HepG2 (cell line): Measurements from ENCODE around the gene ZNF264. TPM values are rescaled to one million over a fixed set of nuclear protein-coding genes. Genes with fewer than 3 reads are reported as not detected.
A peak's percentile ranks its signal among the peaks of the same experiment; 100 is the strongest.

Experiments used
- ATAC-seq: fragments of 200-7000 bp; cut with Tn5 transposase; 3 replicates; pipeline ENCODE4 v1.9.1; 2020; ENCODE audit warnings: mild to moderate bottlenecking, moderate library complexity
- BruUV-seq: library from RNA; stranded (reverse); fragments of 400-500 nt; replicated peaks from 2 replicates; lab custom pipeline; 2021; lab: Mats Ljungman, UMichigan
- CTCF ChIA-PET: fragments of 300-600 bp; formaldehyde crosslinking; extraction: SDS; loops from one replicate; lab custom pipeline; 2021; ENCODE audit warnings: low total read pairs, inconsistent platforms, low intra/inter-chr PET ratio; lab: Yijun Ruan, JAX
- POLR2A ChIA-PET: fragments of 350-600 bp; sonication (Branson Sonifier 250); formaldehyde crosslinking; loops from one replicate; lab custom pipeline; 2020; ENCODE audit warnings: antibody characterized with exemption, inconsistent platforms; lab: Yijun Ruan, JAX
- DNase-seq: peaks from one replicate; pipeline ENCODE4 v3.0.0-alpha.2; 2015; ENCODE audit warnings: low spot score
- FAIRE-seq: peaks from 3 replicates; lab custom pipeline; 2011; peaks lifted over from hg19 to GRCh38; lab: Jason Lieb, UNC
- H2AFZ ChIP-seq: one replicate; pipeline ENCODE4 v1.6.1; 2011; ENCODE audit warnings: low read length, inconsistent platforms
- H3K27ac ChIP-seq: fragments of 300-600 bp; 3 replicates; pipeline ENCODE4 v1.8.0; 2011; ENCODE audit warnings: mixed run types, mild to moderate bottlenecking, mixed read lengths, low read length, inconsistent platforms; ENCODE audit not compliant: insufficient read depth; ENCODE audit errors: extremely low read length
- H3K27me3 ChIP-seq, 2 experiments: fragments of 200-600 bp in 1 of 2; 2 replicates in 1 of 2; 3 replicates in 1 of 2; pipeline versions ENCODE4 v1.6.0 to v1.8.0; 2011; ENCODE audit warnings: low read length in 2 of 2, mild to moderate bottlenecking in 2 of 2, moderate library complexity in 2 of 2, inconsistent platforms in 1 of 2; ENCODE audit not compliant: insufficient read depth in 2 of 2, control insufficient read depth in 1 of 2
- H3K36me3 ChIP-seq, 2 experiments: fragments of 200-600 bp in 1 of 2; replicated peaks in 1 of 2; 2 replicates in 1 of 2; 3 replicates in 1 of 2; pipeline versions ENCODE4 v1.5.1 to v1.8.0; 2011; ENCODE audit warnings: low read length in 2 of 2, inconsistent platforms in 1 of 2; ENCODE audit not compliant: insufficient read depth in 2 of 2, control insufficient read depth in 1 of 2
- H3K4me1 ChIP-seq: 2 replicates; pipeline ENCODE4 v1.5.1; 2012; ENCODE audit warnings: low read length, inconsistent platforms; ENCODE audit not compliant: insufficient read depth
- H3K4me2 ChIP-seq: 2 replicates; pipeline ENCODE4 v1.6.0; 2011; ENCODE audit warnings: low read depth, low read length, inconsistent platforms
- H3K4me3 ChIP-seq, 3 experiments: fragments of 200-600 bp in 1 of 3; sonication (generic), shearing (Covaris generic) in 1 of 3; replicated peaks in 1 of 3; 2 replicates each; pipeline ENCODE4 v1.5.1; 2011 to 2016; ENCODE audit warnings: low read length in 3 of 3, inconsistent platforms in 2 of 3, low read depth in 2 of 3, mild to moderate bottlenecking in 2 of 3, control low read depth in 1 of 3, mixed read lengths in 1 of 3; ENCODE audit not compliant: insufficient read depth in 1 of 3
- H3K79me2 ChIP-seq: one replicate; pipeline ENCODE4 v1.6.1; 2011; ENCODE audit warnings: low read length, inconsistent platforms; ENCODE audit not compliant: insufficient read depth
- H3K9ac ChIP-seq: 2 replicates; pipeline ENCODE4 v1.6.0; 2011; ENCODE audit warnings: mild to moderate bottlenecking, low read depth, low read length, inconsistent platforms; ENCODE audit not compliant: insufficient read depth
- H3K9me3 ChIP-seq: 2 replicates; pipeline ENCODE4 v1.5.1; 2012; ENCODE audit warnings: mild to moderate bottlenecking, low read length
- H4K20me1 ChIP-seq: 2 replicates; pipeline ENCODE4 v1.6.0; 2011; ENCODE audit warnings: inconsistent platforms, mild to moderate bottlenecking, low read length, moderate library complexity; ENCODE audit not compliant: insufficient read depth
- ARID2 ChIP-seq: sonication (generic); formaldehyde crosslinking; IDR thresholded peaks from 2 replicates; pipeline ENCODE4 v1.8.1; 2022; ENCODE audit warnings: mild to moderate bottlenecking, missing genetic modification reagents, borderline replicate concordance
- HES4 ChIP-seq: sonication (generic); formaldehyde crosslinking; IDR thresholded peaks from 2 replicates; pipeline ENCODE4 v1.9.0; 2021; ENCODE audit warnings: mild to moderate bottlenecking, missing genetic modification reagents, borderline replicate concordance
- KDM3A ChIP-seq: IDR thresholded peaks from 2 replicates; pipeline ENCODE4 v1.6.1; 2018; ENCODE audit warnings: low read depth, missing compliant biosample characterization
- KLF12 ChIP-seq: sonication (generic); formaldehyde crosslinking; IDR thresholded peaks from 2 replicates; pipeline ENCODE4 v1.4.0; 2020; ENCODE audit warnings: missing genetic modification reagents, borderline replicate concordance
- TGIF2 ChIP-seq: IDR thresholded peaks from 2 replicates; pipeline ENCODE4 v1.6.1; 2016; ENCODE audit warnings: control low read depth, missing compliant biosample characterization
- THAP8 ChIP-seq: sonication (generic); formaldehyde crosslinking; IDR thresholded peaks from 2 replicates; pipeline ENCODE4 v1.5.1; 2020; ENCODE audit warnings: missing genetic modification reagents, mild to moderate bottlenecking, borderline replicate concordance
- TRAFD1 ChIP-seq: sonication (generic); formaldehyde crosslinking; IDR thresholded peaks from 2 replicates; pipeline ENCODE4 v1.5.1; 2020; ENCODE audit warnings: missing genetic modification reagents, mild to moderate bottlenecking, borderline replicate concordance
- ZFP82 ChIP-seq: sonication (generic); formaldehyde crosslinking; IDR thresholded peaks from 2 replicates; pipeline ENCODE4 v1.5.1; 2020; ENCODE audit warnings: mild to moderate bottlenecking, missing genetic modification reagents, borderline replicate concordance
- ZMYM2 ChIP-seq: sonication (generic); formaldehyde crosslinking; IDR thresholded peaks from 2 replicates; pipeline ENCODE4 v1.8.0; 2022; ENCODE audit warnings: mild to moderate bottlenecking, missing genetic modification reagents
- ZNF205 ChIP-seq: IDR thresholded peaks from 2 replicates; pipeline ENCODE4 v1.6.1; 2018; ENCODE audit warnings: missing biosample characterization, missing genetic modification reagents
- ZNF333 ChIP-seq: sonication (generic); formaldehyde crosslinking; IDR thresholded peaks from 2 replicates; pipeline ENCODE4 v1.4.0; 2020; ENCODE audit warnings: mild to moderate bottlenecking, missing genetic modification reagents, borderline replicate concordance
- ZNF512B ChIP-seq: sonication (generic); formaldehyde crosslinking; IDR thresholded peaks from 2 replicates; pipeline ENCODE4 v1.5.1; 2020; ENCODE audit warnings: missing genetic modification reagents, mild to moderate bottlenecking, borderline replicate concordance
- WGBS: methylation state at CpG from one replicate; pipeline ENCODE4 v1.1.6; 2017; ENCODE audit warnings: low lambda C conversion rate; 5-methylcytosine and 5-hydroxymethylcytosine counted together
- in situ Hi-C: cut with HindIII; loops from 2 replicates; pipeline ENCODE4 v1.10.0; 2017; ENCODE audit warnings: low pct_unique_long_range_greater_than_20kb; ENCODE audit not compliant: extremely low pct_ligation_motif_present
- intact Hi-C: fragments of 100-400 bp; cut with micrococcal nuclease; formaldehyde crosslinking; loops from one replicate; pipeline ENCODE4 v1.10.0; 2022; ENCODE audit not compliant: unreplicated experiment
- polyA plus RNA-seq, 8 experiments: library from polyadenylated mRNA; depleted of rRNA in 3 of 8; stranded (reverse) in 7 of 8; unstranded in 1 of 8; fragments of >200 nt; fragmentation: Illumina TruSeq in 4 of 8; extraction: Trizol in 4 of 8; gene quantifications; 2 replicates each; pipeline versions ENCODE4 v1.2.1 to v1.2.3, GENCODE V29; 2011 to 2016; ENCODE audit warnings: low read depth in 4 of 8, missing spikeins in 1 of 8, mixed read lengths in 1 of 8; ENCODE audit not compliant: insufficient read depth in 1 of 8
- total RNA-seq, 5 experiments: library from RNA; depleted of rRNA; stranded (reverse); fragments of >200 nt; fragmentation: Illumina TruSeq; extraction: Trizol; gene quantifications; 2 replicates each; pipeline ENCODE4 v1.2.3, GENCODE V29; 2016; ENCODE audit warnings: low read depth in 1 of 5

The ZNF264 gene
- total and polyA plus RNA-seq, 2 of the 13 experiments (the other 11 are each of a cell fraction or from before 2014, with no cell fraction given): 3.5 to 17.6 TPM

- intact Hi-C loops: no loop called here
- no peak for FAIRE-seq
- Histone ChIP-seq H2AFZ (no peak overlapping the region), H3K79me2 (peaks cover 20% of the 10 kb centered on the region), H3K9ac (peak overlapping the region; percentile 88), H3K36me3 (peaks cover 8 to 38% of the 10 kb centered on the region in 2 experiments; a peak in 4 of 5 replicates), H3K4me3 (peak overlapping the region; percentile 86 to 100 (median 98)), H3K4me2 (peak overlapping the region; percentile 97), H3K4me1 (peaks cover 22% of the 10 kb centered on the region), H3K27me3 (no peaks in the 10 kb centered on the region; a peak in 1 of 5 replicates), H4K20me1 (peaks cover 5% of the 10 kb centered on the region; the same call in 1 of the 2 replicates), H3K27ac (peak overlapping the region; percentile 78), H3K9me3 (peaks cover 15% of the 10 kb centered on the region)
- CTCF ChIA-PET: no interaction called here
- in situ Hi-C loops: no loop called here
- DNase-seq: no peak
- peak; percentile 62; the same call in 1 of the 2 replicates for TF ChIP-seq ZFP82 (CRISPR knock-in tag)
- no peak for TF ChIP-seq ZNF512B (CRISPR knock-in tag)
- POLR2A ChIA-PET: no interaction called here
- ATAC-seq: peak; percentile 26
- 37% methylated on average over 7 of the region's 9 CpGs for WGBS
- BruUV-seq: no TSS peak
Observed at GRCh38 chr19:57192077-57192420, 749 bp downstream of the ZNF264 start.

GRCh38 chr19:57192993-57193392, 1.7 kb downstream of the ZNF264 start:
- H3K36me3 ChIP-seq: peaks cover 10 to 38% of the 10 kb centered on the region in 2 experiments; a peak in 4 of 5 replicates
- CTCF ChIA-PET: no interaction called here
- peaks cover 5% of the 10 kb centered on the region; the same call in 1 of the 2 replicates for H4K20me1 ChIP-seq
- TF ChIP-seq TRAFD1 (CRISPR knock-in tag) (no peak), TGIF2 (no peak), ZNF333 (CRISPR knock-in tag) (no peak), ZNF205 (CRISPR knock-in tag) (no peak), KLF12 (no peak), HES4 (no peak), THAP8 (no peak), ZMYM2 (CRISPR knock-in tag) (no peak), ARID2 (CRISPR knock-in tag) (no peak), KDM3A (CRISPR knock-in tag) (no peak)
- TF ChIP-seq, all 625 proteins: peak for 0
- Histone ChIP-seq H3K9me3 (peaks cover 12% of the 10 kb centered on the region), H2AFZ (no peak overlapping the region), H3K27ac (no peak overlapping the region), H3K4me1 (peaks cover 22% of the 10 kb centered on the region), H3K4me2 (peak overlapping the region; percentile 97), H3K79me2 (peaks cover 20% of the 10 kb centered on the region), H3K4me3 (peak overlapping the region; percentile 86 to 100 (median 98)), H3K27me3 (no peaks in the 10 kb centered on the region; a peak in 1 of 5 replicates), H3K9ac (peak overlapping the region; percentile 88; the same call in 1 of the 2 replicates)
- POLR2A ChIA-PET: no interaction called here
- DNase-seq (no peak), ATAC-seq (no peak), FAIRE-seq (no peak)
- 96% methylated on average over 5 of the region's 5 CpGs for WGBS
- intact Hi-C loops (no loop called here), in situ Hi-C loops (no loop called here)
- BruUV-seq: no TSS peak
